NCI-H146 (cell line): Measurements from ENCODE around the gene SMC1B.
"Not testable (repeated sequence)": the region's sequence is repeated elsewhere in the genome, so short reads cannot be mapped to it uniquely, and the experiment has no call there.

Experiments
- DNase-seq: peaks from one replicate; lab custom pipeline; 2025; lab: John Stamatoyannopoulos, UW

The SMC1B gene

DNA sequence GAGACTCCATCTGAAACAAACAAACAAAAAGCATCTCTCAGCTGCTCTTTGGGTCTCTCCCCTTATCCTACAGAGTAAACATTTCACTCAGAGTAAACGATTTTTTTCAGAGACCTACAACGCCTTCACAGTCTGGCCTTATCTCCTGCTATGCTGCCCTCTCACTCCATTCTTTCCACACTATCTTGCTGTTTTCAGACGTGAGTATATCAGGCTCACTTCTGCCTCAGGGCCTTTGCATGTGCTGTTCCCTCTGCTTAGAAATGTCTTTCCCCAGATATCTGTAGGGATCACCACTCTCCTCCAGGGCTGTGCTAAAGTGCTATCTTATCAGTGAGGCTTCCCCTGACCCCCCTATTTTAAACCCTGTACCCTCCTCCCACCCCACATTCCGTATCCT lies 6.6 kb upstream of the SMC1B start:
- DNase-seq, result no peak

DNA sequence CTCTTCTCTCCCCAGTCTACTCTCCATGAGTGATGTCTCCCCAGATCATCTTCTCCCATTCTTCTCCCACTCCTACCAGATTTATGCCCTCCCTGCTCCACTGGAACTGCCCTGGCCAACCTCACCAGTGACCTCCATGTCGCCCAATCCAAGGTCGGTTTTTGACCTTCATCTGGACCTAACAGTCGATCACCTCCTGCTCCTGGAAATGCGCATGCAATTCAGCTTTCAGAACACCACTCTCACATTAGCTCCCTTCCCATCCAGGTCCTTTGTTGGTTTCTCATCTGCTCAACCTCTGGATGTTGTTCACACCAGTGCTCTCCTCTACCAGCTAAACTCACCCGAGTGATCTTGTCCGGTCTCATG lies 5.4 kb upstream of the SMC1B start:
- no peak for DNase-seq

DNA sequence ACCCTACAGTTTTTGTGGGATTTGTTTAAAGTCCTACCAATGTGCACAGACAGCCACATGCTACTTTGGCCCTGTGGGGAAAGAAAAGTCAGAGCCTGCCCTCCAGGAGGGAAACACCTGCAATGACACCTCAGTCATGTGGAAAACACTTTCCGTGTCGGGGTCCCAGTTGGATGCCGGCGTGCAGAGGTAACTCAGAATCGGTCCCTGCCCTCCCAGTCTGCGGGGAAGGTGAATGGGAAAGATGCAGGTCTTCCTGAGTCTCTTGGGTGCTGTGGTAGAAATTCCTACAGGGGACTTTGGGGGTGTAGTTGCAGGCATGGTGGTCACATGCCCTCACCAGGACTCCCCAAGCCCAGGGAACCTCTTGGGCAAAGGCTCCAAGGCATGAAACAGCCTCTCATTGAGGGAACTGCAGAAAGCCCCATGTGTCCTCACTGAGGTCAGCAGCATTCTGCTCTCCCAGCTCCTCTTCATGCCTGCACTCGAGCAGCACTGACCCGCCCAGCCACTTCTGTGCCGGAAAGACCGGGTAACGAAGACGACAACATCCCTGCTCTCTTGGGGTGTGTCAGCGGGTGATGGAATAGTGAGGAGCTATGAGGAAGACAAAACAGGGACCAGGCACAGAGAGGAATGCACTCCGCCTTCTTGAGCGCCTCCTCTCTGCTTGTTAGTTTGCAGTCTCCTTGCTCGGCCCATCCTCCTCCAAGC lies 4.8 kb upstream of the SMC1B start:
- DNase-seq, result no peak

DNA sequence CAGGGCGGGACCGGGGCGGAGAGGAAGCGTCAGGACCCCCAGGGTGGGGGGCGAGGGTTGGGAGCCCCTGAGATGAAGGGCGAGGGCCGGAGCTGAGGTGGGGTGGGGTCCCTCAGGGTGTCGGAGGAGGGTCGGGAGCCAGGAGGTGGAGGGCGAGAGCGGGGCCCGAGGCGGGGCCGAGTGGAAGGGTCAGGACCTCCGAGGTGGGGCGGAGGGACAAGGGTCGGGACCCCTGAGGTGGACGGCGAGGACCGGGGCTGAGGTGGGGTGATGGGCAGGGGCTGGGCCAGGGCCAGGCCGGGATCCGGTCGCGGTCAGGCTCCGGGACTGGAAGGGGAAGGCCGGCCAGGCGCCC lies 409 bp downstream of the SMC1B start:
- DNase-seq, result no peak

DNA sequence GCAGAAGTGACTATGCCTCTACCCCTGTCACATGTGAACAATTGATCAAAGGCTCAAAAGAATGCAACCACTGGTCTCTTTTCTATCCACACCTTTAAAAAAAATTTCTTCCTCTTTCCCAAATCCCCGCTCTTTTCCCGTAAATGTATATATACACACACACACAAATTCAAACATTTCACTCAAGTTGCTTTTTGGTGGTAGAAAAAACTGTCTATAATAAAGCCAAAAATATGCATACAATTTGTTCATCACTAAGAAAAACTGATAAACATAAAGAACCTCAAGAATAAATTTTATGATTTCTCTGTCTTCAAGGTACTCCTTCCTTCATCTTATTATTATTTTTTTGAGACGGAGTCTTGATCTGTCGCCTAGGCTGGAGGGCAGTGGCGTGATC lies 5.6 kb downstream of the SMC1B start:
- DNase-seq, result no peak

DNA sequence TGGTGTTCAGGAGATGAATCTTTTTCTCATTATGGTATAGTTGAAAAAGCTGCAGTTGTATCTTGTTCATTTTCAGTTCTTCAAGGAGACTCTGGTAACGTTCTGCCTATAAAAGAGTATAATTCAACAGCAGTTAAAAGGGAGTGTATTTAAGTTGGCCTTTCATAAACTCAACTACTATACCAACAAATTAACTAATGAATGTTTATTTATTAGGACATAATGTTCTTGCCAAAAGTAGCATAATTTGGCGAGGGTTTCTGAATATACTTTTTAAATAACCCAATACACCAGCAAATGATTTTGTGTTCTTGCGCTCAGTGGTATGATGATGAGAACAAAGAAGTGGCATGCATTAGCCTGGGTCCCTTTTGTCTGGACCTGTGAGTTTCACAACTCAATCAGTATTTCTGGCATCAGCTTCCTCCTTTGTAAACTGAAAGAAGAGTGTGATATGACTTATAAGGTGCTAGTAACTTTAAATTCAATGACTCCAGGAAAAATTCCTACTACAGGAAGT lies 10.9 kb downstream of the SMC1B start:
- no peak for DNase-seq

DNA sequence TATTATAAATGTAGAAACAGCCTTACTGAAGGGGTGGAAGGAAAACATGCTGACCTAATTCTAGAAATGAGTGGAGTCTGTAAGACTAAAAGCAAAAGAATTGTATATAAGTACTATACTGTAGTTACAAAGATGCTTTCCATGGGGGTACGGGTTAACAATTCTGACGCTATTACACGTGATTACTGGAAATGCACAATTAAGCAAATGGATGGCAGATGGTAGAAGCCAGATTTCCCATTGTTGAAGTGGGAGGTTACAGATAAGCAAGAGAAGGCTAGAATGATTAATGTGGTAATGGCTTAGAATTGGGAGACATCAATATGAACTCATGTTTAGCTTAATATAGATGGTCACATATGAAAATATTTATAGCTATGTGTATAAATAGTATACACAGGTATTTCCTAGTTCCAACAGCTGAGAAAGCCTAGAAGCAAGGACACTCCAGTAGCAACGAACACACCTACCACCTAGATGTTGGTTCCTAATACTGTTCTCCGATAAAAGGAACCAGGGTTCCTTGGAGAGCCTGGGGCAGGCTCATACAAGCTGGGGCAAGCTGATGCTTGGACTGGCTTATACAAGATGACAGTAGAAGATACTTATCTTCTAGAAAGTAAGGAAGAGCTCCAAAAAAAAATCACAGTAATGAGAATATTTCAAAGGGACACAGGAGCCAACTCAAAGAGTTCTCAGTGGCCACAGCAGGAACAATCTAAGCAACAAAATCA lies 13.5 kb downstream of the SMC1B start:
- DNase-seq, result peak; percentile 42

DNA sequence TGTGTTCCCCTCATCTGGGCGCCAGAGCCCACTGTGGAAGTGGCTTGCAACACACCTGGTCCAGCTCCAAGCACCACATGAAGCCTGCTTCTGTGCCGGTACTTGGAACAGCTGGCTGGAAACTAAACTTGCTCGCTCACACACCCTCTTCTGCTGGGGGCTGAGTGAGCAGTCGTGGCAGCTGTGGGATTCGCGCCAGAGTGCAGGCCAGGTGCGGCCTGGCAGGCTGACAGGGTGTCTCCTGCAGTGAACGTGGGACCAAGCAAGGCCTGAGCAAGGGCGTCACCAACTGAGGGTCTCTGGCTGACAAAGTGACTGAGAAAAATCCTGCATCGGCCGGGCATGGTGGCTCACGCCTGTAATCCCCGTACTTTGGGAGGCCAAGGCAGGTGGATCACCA lies 15.2 kb downstream of the SMC1B start:
- no peak for DNase-seq

DNA sequence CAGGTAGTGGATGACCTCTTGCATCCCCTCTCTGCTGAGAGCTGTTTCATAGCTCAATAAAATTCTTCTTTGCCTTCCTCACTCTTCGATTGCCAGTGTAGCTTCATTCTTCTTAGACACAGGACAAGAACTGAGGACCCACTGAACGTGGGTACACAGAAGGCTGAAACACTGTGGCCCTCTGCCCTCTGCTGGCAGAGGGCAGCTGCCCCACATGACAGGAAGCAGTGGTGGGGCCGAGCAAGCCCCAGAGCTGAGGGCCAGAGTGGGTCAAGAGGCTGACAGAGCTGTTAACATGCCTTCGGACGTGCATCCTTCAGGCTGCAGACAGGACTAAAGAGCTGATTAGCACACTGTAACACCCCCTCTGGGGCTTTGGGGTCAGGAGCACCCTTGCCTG lies 15.6 kb downstream of the SMC1B start:
- no peak for DNase-seq

DNA sequence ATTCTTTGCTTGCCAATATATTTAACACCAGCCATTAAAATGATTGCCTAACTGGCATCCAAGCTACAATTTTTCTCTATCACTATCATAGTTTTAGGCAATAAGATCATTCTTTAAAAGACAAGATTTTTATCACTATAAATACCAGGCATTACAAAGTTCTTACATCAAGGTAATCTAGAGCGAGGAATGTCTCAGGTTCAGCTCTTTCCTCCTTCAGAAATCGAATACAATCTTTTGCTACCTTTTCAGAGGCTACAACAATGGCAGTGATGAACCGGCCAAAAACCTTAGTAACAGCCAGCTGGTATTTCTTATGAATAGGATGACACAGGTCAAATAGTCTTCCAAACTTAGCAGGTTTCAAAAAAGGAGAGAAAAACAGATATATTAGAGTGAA lies 23.9 kb downstream of the SMC1B start:
- no peak for DNase-seq

DNA sequence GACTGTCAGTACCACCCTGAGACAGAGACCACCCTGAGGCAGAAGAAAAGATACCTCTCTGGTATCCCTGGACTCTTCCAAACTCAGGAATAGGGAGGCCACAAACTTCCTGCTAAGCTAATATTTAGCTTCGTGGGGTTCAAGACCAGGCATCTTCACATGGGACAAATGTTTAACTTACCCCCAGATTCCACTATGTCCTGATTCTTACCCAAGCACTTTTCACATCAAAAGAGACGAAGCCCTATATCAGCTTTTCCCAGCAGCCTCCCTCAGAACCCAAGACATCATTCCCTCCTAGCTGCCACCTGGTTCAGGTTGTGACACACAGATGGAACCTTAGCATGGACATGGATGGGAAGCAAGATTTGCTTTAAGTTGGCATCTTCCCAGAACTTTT lies 32.1 kb downstream of the SMC1B start:
- no peak for DNase-seq

DNA sequence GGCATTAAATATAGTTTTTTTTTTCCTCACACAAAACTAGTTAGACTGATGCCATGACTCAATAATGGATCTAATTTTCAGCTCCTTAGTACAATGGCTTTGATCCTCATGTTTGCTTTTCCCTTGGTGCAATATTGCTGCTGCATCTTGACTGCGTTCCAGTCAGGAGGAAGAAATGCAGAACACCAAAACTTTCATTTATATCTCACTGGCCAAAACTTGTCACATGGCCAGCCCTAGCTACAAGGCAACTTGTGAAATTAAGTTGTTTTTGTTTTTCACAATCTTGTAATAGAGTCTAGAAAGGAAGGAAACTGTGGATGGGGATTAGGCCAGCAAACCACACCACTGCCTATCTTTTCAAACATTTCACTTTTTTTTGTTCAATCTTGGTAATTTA lies 36.7 kb downstream of the SMC1B start:
- DNase-seq, result no peak

DNA sequence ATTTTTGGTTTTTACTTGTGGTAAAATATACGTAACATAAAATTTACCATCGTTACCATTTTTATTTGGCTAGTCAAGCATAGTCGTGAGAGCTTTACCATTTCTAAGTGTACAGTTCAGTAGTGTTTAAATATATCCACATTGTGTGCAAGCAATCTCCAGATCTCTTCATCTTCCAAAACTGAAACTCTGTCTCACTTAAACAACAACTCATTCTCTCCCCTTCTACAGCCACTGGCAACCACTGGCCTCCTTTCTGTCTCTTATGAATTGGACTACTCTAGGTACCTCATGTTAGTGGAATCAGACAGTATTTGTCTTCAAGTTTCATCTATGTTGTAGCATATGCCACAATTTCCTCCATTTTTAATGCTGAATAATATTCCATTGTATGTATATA lies 37.4 kb downstream of the SMC1B start:
- no peak for DNase-seq

DNA sequence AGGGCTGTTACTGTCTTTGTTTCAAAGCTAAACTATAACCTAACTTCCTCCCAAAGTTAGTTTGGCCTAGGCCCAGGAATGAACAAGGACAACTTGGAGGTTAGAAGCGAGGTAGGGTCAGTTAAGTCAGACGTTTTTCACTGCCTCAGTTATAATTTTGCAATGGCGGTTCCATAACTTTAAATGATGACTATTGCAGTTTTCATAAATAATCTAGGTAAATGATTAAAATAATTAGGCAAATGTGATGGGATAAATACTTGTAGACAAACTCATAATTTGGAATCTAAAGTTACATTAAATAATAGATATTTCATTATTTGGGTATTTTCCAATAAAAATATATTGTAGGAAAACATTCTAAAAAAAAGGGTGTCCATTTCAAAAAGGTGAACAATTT lies 39.8 kb downstream of the SMC1B start:
- DNase-seq, result not testable (repeated sequence)

DNA sequence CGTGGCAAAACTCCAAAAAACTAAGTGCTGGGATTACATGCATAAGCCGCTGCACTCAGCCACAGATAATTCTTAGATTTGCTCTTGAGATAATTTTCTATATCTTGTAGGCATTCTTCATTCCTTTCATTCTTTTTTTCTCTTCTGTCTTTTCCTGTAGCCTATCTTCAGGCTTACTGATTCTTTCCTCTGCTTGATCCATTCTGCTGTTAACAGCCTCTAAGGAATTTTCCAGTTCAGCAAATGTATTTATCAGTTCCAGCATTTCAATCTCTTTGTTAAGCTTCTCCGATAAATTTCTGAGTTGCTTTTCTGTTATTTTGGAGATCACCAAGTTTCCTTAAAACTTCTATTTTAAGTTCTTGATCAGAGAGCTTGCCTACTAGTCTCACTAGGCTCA lies 46.7 kb downstream of the SMC1B start:
- DNase-seq, result no peak

DNA sequence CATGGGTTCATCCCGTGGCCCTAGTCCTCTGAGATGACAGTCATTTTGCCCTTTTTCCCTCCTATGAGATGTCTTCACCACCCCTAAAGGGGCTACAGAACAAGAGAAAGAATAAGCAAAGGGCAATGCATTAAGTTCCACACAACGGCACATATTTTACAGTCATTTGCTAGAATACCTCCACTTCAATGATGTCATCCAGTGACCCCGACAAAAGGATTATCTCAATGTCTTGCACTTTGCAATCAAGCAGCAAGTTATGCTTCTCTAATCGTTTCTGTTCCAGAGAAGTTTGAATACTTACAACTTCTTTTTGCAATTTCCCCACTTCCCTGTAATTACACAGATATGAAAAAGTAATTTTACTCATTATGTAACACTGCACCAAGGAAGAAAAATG lies 53.8 kb downstream of the SMC1B start:
- DNase-seq, result no peak

DNA sequence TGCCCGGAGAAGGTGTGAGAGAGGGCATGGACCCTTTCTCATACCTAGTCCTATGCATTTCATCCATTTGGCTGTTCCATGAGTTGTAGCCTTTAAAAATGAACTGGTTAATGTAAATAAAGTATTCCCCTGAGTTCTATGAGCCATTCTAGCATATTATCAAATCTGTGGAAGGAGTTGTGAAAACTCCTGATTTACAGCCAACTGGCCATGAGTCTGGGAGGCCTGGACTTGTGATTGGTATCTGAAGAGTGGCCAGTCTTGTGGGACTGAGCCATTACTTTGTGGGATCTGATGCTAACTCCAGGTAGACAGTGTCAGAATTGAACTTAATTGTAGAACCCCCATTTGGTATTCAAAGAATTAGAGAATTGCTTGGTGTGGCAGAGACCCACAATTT lies 55.3 kb downstream of the SMC1B start:
- DNase-seq, result no peak

DNA sequence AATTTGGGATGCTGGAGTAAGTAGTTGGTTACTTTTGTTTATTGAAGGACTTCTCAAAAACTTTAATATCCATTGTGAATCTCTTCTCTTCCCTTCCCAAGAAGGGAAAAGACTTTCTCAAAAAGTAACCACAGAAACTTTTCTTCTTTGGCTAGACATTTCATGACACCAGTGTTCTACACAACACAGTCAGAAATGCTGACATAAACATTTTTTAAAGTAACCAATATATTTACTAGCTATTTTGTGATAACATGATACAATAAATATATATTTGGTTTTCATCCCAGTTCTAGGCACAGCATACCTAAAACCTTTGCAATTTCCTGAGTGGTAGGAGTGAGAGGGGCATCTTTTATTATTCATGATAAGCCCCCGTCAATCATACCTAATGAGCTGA lies 55.9 kb downstream of the SMC1B start:
- DNase-seq, result no peak

DNA sequence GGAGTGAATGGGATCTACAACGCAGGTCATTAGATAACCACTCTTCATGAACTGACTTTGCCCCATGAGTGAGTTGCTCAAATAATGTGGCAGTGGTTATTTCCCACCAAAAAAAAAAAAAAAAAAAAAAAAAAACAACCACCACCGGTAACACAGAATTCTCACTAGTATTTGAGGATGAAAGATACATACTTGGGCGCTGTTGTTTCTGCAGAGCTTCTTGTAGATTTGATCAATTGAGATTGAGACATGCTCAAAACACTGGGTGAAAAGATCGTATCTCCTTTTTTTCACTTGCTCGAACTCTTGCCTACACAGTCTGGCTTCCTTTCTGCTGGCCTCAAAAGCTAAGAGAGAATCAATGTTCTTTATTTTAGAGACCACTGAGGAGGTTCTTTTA lies 59.6 kb downstream of the SMC1B start:
- DNase-seq, result no peak

DNA sequence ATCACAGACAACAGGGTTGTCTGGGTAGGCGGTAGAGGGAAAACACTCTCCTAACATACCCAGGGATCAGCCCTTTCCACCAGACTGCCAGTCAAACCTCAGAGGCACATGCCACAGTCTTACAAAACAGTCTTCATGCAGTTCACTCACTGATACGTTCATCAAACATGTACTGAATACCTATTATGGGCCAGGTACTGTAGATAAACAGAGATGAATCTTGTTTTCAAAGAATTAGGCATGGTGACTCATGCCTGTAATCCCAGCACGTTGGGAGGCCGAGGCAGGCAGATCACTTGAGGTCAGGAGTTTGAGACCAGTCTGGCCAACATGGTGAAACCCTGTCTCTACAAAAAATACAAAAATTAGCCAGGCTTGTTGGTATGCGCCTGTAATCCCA lies 60.6 kb downstream of the SMC1B start:
- DNase-seq, result not testable (repeated sequence)

DNA sequence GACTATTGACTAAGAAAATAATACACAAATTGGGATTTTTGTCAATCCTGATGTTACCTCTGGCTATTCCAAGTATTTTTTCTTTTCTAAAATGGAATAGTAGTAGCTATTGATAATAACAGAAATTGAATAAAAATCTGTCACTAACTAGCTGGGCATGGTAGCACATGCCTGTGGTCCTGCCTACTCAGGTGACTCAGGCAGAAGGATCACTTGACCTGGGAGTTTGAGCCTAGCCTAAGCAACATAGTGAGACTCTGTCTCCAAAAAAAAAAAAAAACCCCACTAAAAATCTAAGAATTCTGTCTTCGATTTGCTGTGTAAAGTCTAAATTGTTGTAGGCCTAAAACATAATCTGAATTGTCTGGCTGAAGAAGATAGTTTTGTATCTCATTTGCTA lies 61.4 kb downstream of the SMC1B start:
- DNase-seq, result no peak

DNA sequence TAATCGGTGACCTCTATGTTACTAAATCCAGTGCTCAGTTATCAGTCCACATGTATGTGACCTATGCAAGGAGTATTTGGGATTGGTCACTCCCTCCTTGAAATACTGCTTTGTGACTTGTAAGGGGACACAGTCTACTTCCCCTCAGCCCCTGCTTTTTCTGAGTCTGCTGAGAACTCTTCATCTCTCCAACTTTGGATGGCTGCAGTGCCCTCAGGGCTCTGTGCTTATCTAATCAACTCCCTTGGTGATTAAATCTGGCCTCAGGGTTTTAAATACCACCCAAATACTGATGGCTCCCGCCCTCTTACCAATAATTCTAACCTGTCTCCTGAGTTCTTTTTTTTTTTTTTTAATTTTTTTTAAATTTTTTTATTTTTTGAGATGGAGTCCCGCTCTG lies 63.5 kb downstream of the SMC1B start:
- DNase-seq, result no peak

DNA sequence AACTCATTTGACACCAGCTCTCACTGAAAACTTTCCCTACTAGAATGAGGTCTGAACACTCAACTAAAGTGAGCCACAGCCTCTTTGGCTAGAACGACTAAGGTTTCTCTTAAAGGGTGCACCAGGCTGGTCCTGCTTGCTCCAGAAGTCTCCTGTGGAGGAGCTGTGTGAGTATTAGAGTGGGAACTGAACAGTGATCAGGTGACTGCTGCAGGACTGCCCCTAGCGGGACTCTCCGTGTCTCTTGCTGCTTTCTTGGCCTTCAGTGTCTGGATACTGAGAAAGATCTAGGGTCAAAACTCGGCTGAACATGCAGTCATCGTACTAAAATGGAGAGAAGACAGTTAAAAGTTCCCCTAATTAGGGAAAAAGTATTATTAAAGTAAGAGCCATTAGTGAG lies 69.1 kb downstream of the SMC1B start:
- DNase-seq, result no peak

DNA sequence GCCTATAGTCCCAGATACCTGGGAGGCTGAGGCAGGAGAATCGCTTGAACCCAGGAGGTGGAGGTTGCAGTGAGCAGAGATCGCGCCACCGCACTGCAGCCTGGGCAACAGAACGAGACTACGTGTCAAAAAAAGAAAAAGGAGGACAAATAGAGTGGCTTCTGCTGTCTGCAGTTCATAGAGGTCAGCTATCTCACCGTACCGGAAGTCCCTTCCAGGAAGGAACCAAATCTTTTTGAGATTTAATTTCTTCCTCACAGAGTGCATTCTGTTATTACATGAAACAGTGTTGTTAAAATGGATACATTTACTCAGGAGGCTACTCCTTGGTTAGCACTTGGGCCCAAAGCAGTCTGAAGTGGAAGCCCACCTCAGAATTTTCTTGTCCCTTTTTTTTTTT lies 70.3 kb downstream of the SMC1B start:
- DNase-seq, result no peak
